ENCODE measurements around the gene THUMPD3.

THUMPD3 gene

GRCh38 chr3:9361691-9362388 is 1.0 kb upstream of the THUMPD3 start:
- DNase-seq (ENCODE audit: low read depth in 2 of 2): no peak

DNA sequence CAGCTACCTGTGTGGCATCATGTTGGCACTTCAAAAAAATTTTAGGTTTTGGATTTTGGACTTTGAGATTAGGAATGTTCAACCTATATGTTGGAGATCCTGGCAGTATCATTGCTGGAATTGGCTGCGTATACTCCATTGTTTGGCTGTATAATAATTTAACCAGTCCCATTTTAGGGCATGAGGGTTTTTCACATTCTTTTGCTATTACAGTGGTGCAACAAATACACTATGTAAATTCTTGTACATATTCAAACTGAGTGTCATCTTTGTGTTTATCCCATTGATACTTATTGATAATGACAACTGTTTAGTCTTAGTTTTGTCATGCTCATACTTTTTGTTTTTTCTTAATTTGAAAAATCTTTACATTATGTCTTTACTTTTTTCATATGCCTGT is 6.7 kb downstream of the THUMPD3 start:
- DNase-seq (ENCODE audit: low read depth in 2 of 2): no peak

DNA sequence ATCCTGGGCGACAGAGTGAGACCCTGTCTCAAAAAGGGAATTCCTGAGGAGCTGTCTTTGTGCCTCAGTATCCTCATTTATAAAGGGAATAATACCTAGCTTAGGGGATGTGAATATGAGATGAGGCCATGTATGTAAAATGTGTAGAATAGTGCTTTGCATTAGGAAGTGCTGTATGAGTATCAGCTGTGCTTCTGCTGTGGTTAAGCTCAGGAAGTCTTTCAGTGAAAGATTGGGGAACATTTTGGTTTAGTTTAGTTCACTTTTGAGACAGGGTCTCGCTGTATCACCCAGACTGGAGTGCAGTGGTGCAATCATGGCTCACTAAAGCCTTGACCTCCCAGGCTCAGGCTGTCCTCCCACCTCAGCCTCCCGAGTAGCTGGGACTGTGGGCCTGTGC is 10.6 kb downstream of the THUMPD3 start:
- DNase-seq (ENCODE audit: low read depth in 2 of 2): no peak

- DNase-seq (ENCODE audit: low read depth in 2 of 2): no peak
Observed at GRCh38 chr3:9377981-9378380, 15.1 kb downstream of the THUMPD3 start.

- no peak for DNase-seq (ENCODE audit: low read depth in 2 of 2)
Observed at GRCh38 chr3:9379327-9379726, 16.5 kb downstream of the THUMPD3 start.

- DNase-seq (ENCODE audit: low read depth in 2 of 2): no peak
Observed at GRCh38 chr3:9380014-9380413, 17.2 kb downstream of the THUMPD3 start.

DNA sequence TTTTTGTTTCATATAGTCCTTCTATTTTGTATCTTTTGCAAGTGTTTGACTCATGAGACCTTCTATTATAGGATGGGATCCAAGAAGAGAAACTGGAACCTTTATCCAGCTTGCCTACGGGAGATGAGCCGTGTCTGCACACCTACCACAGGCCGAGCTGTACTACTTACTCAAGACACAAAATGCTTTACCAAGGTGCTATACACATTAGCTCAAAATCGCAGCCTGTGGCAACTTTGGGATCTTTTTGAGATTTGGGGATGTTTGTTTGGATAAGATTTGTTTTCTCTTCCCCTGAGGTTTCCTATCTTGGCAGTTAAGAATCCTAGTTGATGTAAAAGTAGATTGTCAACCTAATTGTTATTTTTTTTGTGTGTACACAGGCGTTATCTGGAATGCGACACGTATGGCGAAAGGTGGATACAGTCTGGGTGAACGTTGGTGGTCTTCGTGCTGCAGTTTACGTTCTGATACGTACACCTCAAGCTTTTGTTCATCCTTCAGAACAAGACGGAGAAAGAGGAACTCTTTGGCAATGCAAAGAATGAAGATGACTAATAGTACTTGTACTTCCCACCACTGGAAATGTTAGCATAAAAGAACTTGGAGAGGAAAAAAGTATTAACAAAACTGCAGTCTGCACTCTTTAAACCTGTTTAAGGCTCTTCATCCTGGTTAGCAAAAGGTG is 21.4 kb downstream of the THUMPD3 start:
- no peak for DNase-seq (ENCODE audit: low read depth in 2 of 2)

GRCh38 chr3:9385187-9386077 is 22.6 kb downstream of the THUMPD3 start:
- DNase-seq (ENCODE audit: low read depth in 2 of 2): no peak

DNA sequence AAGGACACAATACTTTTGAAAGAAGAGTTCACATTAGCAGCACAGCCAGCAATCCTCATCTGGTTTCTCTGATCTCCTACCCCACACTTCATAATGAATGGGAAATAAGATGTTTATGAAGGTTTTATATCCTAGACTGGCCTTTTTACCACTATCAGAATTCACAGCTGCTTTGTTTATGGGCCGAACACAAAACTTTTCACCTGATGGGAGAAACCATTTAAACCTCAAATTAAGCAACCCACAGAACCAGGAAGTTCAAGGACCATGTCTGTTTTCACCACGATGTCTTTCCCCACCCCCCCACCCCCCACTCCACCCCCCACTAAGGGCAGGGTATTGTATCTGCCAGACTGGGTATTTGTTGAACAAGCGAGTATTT is 23.2 kb downstream of the THUMPD3 start:
- no peak for DNase-seq (ENCODE audit: low read depth in 2 of 2)

- no peak for DNase-seq (ENCODE audit: low read depth in 2 of 2)
Observed at GRCh38 chr3:9386501-9387321, 23.9 kb downstream of the THUMPD3 start.

DNA sequence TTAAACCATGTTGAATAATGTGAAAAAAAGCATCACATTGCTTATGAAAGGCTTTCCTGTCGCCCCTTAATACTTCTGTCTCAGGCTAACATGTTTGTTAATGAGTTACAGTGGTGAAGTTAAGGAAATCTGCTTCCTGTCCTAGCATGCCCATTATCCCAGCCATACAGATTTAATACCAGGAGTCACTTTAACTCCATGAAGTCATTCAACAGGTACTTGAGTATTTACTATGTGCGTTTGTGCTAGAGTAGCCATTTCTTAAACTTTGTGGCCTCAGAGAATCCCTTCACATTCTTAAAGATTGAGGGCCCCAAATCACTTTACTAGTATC is 24.4 kb downstream of the THUMPD3 start:
- DNase-seq (ENCODE audit: low read depth in 2 of 2): no peak

DNA sequence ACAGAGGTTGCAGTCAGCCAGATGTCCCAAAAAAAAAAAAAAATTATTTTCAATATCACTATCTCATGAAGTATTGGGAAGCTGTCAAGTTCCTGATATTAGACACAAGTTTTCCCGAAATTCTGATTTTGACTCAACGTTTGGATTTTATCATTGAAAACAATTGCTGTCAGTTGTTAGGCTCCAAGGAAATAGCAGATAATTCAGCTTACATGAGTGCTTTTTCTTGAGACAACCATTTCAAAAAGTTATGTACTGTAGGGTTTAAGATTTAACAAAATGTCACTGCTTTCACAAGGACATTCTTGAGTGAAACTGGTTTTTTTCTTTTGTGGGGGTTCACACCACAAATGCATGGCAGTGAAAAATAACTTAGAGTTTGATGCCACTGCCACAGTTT is 25.3 kb downstream of the THUMPD3 start:
- no peak for DNase-seq (ENCODE audit: low read depth in 2 of 2)

- no peak for DNase-seq (ENCODE audit: low read depth in 2 of 2)
Observed at GRCh38 chr3:9388562-9389272, 25.9 kb downstream of the THUMPD3 start.

DNA sequence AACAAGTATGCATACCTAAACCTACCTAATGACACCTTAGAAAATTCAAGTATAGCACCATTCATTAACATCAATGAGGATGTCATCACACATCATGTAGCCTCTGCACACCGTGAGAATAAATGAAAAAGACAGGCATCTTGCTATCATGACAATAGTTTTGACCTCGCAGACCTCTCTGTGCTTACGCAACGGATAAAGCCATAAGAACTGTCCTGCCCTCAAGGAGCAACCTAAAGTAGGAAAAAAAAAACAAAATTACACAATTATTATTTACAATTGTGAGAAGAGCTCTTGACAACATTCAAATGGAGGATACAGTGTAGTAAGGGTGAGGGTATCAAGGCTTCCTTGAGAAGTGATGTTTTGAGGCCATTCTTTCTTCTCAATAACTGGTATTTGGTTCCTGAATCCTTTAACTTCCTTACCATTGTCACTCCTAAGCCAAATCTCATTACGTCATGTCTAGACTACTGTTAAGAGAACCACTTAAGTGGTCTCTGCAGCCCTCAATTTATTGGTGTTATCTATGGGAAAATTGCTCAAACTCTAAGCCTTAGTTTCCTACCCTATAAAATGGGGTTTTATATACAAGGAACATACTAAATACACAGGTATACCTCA is 27.5 kb downstream of the THUMPD3 start:
- DNase-seq (ENCODE audit: low read depth in 2 of 2): no peak

GRCh38 chr3:9392041-9392440 is 29.2 kb downstream of the THUMPD3 start:
- DNase-seq (ENCODE audit: low read depth in 2 of 2): no peak

DNA sequence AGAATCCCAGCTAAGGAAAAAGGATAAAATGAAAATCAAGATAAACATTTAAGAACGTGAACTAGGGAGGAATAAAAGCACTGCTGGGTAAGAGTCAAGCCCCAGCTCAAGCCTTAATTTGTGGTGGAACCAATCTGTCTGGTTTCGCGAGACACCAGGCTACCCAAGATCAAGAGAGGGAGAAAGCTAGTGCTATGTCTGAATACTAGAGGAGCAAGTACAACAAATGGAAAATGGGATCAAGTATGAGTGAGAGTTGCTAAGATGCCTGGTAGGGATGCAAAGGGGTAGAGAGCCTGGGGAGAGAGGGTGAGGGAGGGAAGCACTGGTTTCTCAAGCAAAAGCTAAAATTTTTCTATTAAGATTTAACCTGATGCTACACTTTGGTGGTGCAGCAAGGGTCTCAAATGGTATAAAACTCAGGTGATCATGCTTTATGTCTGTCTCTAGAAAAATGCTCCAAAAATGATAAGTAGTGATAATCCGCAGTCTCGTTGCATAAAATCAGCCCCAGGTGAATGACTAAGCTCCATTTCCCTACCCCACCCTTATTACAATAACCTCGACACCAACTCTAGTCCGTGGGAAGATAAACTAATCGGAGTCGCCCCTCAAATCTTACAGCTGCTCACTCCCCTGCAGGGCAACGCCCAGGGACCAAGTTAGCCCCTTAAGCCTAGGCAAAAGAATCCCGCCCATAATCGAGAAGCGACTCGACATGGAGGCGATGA is 32.9 kb downstream of the THUMPD3 start:
- DNase-seq (ENCODE audit: low read depth in 2 of 2): no peak

DNA sequence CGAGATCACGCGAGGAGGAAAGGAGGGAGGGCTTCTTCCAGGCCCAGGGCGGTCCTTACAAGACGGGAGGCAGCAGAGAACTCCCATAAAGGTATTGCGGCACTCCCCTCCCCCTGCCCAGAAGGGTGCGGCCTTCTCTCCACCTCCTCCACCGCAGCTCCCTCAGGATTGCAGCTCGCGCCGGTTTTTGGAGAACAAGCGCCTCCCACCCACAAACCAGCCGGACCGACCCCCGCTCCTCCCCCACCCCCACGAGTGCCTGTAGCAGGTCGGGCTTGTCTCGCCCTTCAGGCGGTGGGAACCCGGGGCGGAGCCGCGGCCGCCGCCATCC is 33.4 kb downstream of the THUMPD3 start:
- DNase-seq (ENCODE audit: low read depth in 2 of 2): peak; percentile 70 to 80

DNA sequence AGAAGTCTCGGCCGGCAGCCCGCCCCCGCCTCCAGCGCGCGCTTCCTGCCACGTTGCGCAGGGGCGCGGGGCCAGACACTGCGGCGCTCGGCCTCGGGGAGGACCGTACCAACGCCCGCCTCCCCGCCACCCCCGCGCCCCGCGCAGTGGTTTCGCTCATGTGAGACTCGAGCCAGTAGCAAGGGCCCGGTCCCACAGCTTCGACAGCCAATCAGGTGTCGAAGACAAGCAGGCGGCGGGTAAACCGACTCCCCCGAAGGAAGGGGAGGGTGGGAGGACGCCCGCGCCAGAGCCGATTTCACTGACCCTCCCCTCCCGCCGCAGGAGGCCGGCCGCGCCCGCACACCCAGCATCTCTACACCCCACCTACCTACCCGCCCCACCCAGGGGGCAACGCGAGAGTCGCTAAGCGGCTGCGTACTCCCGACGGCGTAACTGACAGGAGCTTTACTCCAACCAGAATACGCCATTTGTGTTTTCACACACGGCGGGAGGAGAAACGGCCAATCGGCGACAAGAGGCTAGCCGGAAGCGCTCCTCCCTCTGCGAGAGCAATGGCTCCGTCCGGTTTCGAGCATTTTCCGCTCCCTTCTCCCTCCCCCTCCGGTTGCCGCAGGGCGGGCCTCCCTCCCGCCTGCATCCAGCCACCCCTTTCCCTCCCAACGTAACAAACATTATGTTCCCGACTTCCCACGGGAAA is 33.9 kb downstream of the THUMPD3 start:
- DNase-seq (ENCODE audit: low read depth in 2 of 2): peak; percentile 95

DNA sequence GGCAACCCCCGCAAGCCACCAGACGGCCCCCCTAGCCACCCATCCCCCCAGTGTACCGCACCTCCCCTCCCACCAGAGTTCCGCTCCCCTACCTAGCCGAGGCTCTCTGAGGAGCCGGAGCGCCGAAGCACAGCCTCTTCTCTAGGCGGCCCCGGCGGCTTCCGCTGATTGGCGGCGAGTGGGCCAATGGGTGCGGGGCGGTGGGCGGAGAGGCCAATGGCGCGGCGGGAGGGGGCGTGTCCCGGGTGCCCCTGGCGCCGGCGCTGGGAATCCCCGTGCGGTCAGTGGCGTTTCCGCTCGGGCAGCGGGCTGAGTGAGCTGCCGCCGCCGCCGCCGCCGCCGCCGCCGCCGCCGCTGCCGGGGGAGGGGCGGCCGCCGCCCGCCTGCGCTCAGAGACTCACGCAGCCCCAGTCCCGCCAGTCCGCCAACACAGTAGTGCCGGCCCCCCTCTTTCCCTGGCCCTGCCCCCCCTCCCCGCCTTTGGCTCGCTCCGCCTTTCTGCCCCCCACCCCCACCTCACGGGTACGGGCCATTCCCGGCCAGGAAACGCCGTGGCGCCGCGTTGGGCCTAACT is 34.6 kb downstream of the THUMPD3 start, which contains the start of gene SETD5:
Gene SETD5, plus strand, starts transcription at position 284 of the 574 bp plus-strand sequence. CDS start 31,324 bp downstream, outside the sequence.
- peak; percentile 99 to 100 for DNase-seq (ENCODE audit: low read depth in 2 of 2)
